K562 (cell line): Measurements from ENCODE around the gene KLK10. TPM values are rescaled to one million over a fixed set of nuclear protein-coding genes. Genes with fewer than 3 reads are reported as not detected.

ENCODE experiments used
- EZH2 ChIP-seq: IDR thresholded peaks from 2 replicates; pipeline ENCODE4 v1.6.1; 2012; ENCODE audit warnings: low read depth, mild to moderate bottlenecking, inconsistent platforms, low read length, borderline replicate concordance
- RBM25 ChIP-seq: fragments of 200-400 bp; formaldehyde crosslinking; IDR thresholded peaks from 2 replicates; pipeline ENCODE4 v1.6.1; 2018; ENCODE audit warnings: low read length, low read depth, moderate library complexity; ENCODE audit not compliant: severe bottlenecking
- polyA plus RNA-seq, 8 experiments: library from polyadenylated mRNA; depleted of rRNA in 4 of 8; stranded (reverse) in 5 of 8; unstranded in 3 of 8; fragments of >200 nt; fragmentation: Nextera tagmentation in 2 of 8; fragmentation: Illumina TruSeq in 1 of 8; extraction: Ambion mirVana in 2 of 8; extraction: Trizol in 1 of 8; gene quantifications; 2 replicates each; pipeline versions ENCODE4 v1.2.1 to v1.2.3, GENCODE V29; 2011 to 2014; ENCODE audit warnings: inconsistent platforms in 1 of 8, missing spikeins in 1 of 8
- total RNA-seq, 7 experiments: library from RNA; depleted of rRNA in 6 of 7; stranded (reverse); fragments of >200 nt in 6 of 7; fragmentation: Illumina TruSeq in 2 of 7; extraction: Trizol in 2 of 7; gene quantifications; 2 replicates each; pipeline versions ENCODE4 v1.2.1 to v1.2.3, GENCODE V29; 2011 to 2021; ENCODE audit warnings: low replicate concordance in 1 of 7
- TF ChIP-seq, protein P1 (sequence below), 2 experiments: fragments of 450-650 bp in 1 of 2; sonication (generic) in 1 of 2; formaldehyde crosslinking in 1 of 2; IDR thresholded peaks; 2 replicates each; pipeline versions ENCODE4 v1.7.1 to v1.9.0; 2016 to 2022; ENCODE audit warnings: inconsistent platforms in 1 of 2, mild to moderate bottlenecking in 1 of 2, missing genetic modification reagents in 1 of 2
- TF ChIP-seq, protein P2 (sequence below): fragments of 150-350 bp; conservative IDR thresholded peaks from 2 replicates; pipeline ENCODE4 v1.6.1; 2014; ENCODE audit warnings: low read length
- TF ChIP-seq, protein P3 (sequence below): fragments of 450-650 bp; IDR thresholded peaks from 2 replicates; pipeline ENCODE4 v1.7.0; 2016; ENCODE audit warnings: borderline replicate concordance
- TF ChIP-seq, protein P4 (sequence below): sonication (generic); formaldehyde crosslinking; IDR thresholded peaks from 2 replicates; pipeline ENCODE4 v1.8.0; 2022; ENCODE audit warnings: missing genetic modification reagents, mild to moderate bottlenecking, borderline replicate concordance
- TF ChIP-seq, protein P5 (sequence below): sonication (generic); formaldehyde crosslinking; IDR thresholded peaks from 2 replicates; pipeline ENCODE4 v1.9.0; 2022; ENCODE audit warnings: mild to moderate bottlenecking, missing genetic modification reagents

KLK10 gene
- total and polyA plus RNA-seq, 9 of the 15 experiments (the other 6 are each of a cell fraction or from before 2014, with no cell fraction given), result 0.11 TPM; not detected in 8

DNA sequence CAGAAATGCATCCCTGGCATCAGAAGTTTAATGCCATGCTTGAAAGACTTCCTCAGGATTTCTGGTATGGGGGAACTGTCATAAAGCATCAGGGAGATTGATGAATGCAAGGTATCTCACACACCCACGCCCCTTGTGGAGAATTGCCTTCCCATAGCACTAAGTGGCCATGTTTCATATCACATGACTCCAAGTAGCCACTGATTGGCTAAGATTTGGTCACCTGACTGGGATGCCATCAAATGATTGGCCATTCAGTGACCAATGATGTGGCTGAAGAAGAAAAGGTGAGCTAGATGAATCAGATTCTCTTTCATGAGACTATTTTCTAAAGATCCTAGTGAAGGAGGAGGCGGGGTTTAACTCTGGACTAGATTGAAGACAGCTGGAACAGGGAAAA is 25.4 kb downstream of the KLK10 start (continued):
- TF ChIP-seq, protein P1, sequence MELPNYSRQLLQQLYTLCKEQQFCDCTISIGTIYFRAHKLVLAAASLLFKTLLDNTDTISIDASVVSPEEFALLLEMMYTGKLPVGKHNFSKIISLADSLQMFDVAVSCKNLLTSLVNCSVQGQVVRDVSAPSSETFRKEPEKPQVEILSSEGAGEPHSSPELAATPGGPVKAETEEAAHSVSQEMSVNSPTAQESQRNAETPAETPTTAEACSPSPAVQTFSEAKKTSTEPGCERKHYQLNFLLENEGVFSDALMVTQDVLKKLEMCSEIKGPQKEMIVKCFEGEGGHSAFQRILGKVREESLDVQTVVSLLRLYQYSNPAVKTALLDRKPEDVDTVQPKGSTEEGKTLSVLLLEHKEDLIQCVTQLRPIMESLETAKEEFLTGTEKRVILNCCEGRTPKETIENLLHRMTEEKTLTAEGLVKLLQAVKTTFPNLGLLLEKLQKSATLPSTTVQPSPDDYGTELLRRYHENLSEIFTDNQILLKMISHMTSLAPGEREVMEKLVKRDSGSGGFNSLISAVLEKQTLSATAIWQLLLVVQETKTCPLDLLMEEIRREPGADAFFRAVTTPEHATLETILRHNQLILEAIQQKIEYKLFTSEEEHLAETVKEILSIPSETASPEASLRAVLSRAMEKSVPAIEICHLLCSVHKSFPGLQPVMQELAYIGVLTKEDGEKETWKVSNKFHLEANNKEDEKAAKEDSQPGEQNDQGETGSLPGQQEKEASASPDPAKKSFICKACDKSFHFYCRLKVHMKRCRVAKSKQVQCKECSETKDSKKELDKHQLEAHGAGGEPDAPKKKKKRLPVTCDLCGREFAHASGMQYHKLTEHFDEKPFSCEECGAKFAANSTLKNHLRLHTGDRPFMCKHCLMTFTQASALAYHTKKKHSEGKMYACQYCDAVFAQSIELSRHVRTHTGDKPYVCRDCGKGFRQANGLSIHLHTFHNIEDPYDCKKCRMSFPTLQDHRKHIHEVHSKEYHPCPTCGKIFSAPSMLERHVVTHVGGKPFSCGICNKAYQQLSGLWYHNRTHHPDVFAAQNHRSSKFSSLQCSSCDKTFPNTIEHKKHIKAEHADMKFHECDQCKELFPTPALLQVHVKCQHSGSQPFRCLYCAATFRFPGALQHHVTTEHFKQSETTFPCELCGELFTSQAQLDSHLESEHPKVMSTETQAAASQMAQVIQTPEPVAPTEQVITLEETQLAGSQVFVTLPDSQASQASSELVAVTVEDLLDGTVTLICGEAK (IDR thresholded peaks at IDR 0.05), result no peak
- TF ChIP-seq, protein P1 (CRISPR knock-in tag; IDR thresholded peaks at IDR 0.05), result no peak
- TF ChIP-seq, protein P2, sequence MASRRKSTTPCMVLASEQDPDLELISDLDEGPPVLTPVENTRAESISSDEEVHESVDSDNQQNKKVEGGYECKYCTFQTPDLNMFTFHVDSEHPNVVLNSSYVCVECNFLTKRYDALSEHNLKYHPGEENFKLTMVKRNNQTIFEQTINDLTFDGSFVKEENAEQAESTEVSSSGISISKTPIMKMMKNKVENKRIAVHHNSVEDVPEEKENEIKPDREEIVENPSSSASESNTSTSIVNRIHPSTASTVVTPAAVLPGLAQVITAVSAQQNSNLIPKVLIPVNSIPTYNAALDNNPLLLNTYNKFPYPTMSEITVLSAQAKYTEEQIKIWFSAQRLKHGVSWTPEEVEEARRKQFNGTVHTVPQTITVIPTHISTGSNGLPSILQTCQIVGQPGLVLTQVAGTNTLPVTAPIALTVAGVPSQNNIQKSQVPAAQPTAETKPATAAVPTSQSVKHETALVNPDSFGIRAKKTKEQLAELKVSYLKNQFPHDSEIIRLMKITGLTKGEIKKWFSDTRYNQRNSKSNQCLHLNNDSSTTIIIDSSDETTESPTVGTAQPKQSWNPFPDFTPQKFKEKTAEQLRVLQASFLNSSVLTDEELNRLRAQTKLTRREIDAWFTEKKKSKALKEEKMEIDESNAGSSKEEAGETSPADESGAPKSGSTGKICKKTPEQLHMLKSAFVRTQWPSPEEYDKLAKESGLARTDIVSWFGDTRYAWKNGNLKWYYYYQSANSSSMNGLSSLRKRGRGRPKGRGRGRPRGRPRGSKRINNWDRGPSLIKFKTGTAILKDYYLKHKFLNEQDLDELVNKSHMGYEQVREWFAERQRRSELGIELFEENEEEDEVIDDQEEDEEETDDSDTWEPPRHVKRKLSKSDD, result no peak
- TF ChIP-seq RBM25 (peak; percentile 41), EZH2 (no peak)
- TF ChIP-seq, protein P3, sequence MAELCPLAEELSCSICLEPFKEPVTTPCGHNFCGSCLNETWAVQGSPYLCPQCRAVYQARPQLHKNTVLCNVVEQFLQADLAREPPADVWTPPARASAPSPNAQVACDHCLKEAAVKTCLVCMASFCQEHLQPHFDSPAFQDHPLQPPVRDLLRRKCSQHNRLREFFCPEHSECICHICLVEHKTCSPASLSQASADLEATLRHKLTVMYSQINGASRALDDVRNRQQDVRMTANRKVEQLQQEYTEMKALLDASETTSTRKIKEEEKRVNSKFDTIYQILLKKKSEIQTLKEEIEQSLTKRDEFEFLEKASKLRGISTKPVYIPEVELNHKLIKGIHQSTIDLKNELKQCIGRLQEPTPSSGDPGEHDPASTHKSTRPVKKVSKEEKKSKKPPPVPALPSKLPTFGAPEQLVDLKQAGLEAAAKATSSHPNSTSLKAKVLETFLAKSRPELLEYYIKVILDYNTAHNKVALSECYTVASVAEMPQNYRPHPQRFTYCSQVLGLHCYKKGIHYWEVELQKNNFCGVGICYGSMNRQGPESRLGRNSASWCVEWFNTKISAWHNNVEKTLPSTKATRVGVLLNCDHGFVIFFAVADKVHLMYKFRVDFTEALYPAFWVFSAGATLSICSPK, result no peak
- TF ChIP-seq, protein P4, sequence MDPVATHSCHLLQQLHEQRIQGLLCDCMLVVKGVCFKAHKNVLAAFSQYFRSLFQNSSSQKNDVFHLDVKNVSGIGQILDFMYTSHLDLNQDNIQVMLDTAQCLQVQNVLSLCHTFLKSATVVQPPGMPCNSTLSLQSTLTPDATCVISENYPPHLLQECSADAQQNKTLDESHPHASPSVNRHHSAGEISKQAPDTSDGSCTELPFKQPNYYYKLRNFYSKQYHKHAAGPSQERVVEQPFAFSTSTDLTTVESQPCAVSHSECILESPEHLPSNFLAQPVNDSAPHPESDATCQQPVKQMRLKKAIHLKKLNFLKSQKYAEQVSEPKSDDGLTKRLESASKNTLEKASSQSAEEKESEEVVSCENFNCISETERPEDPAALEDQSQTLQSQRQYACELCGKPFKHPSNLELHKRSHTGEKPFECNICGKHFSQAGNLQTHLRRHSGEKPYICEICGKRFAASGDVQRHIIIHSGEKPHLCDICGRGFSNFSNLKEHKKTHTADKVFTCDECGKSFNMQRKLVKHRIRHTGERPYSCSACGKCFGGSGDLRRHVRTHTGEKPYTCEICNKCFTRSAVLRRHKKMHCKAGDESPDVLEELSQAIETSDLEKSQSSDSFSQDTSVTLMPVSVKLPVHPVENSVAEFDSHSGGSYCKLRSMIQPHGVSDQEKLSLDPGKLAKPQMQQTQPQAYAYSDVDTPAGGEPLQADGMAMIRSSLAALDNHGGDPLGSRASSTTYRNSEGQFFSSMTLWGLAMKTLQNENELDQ (CRISPR knock-in tag), result no peak
- TF ChIP-seq, protein P5, sequence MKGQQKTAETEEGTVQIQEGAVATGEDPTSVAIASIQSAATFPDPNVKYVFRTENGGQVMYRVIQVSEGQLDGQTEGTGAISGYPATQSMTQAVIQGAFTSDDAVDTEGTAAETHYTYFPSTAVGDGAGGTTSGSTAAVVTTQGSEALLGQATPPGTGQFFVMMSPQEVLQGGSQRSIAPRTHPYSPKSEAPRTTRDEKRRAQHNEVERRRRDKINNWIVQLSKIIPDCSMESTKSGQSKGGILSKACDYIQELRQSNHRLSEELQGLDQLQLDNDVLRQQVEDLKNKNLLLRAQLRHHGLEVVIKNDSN, result peak; percentile 94
